ENCODE data around the gene TEX48. TPM values are rescaled to one million over a fixed set of nuclear protein-coding genes. Genes with fewer than 3 reads are reported as not detected.

TEX48 gene
- total and polyA plus RNA-seq, 2 experiments from 2014 or later, result not detected

DNA sequence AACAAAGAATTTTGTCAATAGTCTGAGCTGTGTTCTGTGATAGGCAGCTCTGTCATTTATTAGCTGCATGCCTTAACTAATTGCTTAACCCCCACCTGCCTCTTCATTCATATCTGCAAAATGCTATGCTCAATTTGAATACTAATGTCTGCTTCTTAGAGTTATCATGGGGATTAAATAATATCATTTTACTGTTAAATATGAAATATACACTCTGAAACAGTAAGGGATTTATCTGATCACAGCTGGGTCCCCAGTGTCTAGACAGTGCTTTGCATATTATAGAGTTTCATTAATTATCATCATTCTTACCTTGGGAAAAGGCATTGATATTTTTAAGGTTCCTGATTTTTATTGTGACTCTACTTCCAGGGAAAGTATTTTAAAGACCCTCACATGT lies 12.0 kb downstream of the TEX48 start:
- TF ChIP-seq, protein P1, sequence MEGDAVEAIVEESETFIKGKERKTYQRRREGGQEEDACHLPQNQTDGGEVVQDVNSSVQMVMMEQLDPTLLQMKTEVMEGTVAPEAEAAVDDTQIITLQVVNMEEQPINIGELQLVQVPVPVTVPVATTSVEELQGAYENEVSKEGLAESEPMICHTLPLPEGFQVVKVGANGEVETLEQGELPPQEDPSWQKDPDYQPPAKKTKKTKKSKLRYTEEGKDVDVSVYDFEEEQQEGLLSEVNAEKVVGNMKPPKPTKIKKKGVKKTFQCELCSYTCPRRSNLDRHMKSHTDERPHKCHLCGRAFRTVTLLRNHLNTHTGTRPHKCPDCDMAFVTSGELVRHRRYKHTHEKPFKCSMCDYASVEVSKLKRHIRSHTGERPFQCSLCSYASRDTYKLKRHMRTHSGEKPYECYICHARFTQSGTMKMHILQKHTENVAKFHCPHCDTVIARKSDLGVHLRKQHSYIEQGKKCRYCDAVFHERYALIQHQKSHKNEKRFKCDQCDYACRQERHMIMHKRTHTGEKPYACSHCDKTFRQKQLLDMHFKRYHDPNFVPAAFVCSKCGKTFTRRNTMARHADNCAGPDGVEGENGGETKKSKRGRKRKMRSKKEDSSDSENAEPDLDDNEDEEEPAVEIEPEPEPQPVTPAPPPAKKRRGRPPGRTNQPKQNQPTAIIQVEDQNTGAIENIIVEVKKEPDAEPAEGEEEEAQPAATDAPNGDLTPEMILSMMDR (IDR thresholded peaks at IDR 0.05; ENCODE audit: low read depth, low read length), result no peak
- Histone ChIP-seq H3K27ac (no peak overlapping the region), H3K36me3 (no peaks in the 10 kb centered on the region), H3K9me3 (ENCODE audit: low read depth) (no peaks in the 10 kb centered on the region), H3K27me3 (no peaks in the 10 kb centered on the region), H3K4me3 (no peak overlapping the region), H3K4me1 (ENCODE audit: low read depth) (no peaks in the 10 kb centered on the region)
- DNase-seq (ENCODE audit: low read depth in 1 of 2, low spot score in 1 of 2), result no peak

DNA sequence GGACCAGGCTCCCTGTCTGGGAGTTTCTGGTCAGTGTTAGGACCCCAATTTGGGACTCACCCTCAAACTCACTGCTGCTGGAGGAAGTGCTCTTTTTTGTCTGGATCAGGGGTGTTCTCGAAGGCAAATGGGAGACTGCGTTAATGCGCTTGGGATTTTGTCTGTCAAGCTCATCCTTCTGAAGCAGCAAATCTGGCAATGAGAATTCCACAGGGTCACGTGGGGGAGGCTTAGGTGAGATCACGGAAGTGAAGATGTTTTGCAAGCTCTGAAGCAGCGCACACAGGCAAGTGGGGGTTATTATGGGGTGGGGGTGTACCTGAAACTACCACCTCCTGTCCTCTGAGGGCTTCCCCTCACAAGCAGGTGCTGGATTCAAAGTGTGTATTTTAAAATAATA lies 13.8 kb downstream of the TEX48 start:
- H3K36me3 ChIP-seq, result no peaks in the 10 kb centered on the region
- H3K9me3 ChIP-seq (ENCODE audit: low read depth), result no peaks in the 10 kb centered on the region
- no peaks in the 10 kb centered on the region for H3K27me3 ChIP-seq
- no peaks in the 10 kb centered on the region for H3K4me1 ChIP-seq (ENCODE audit: low read depth)
- no peak for DNase-seq (ENCODE audit: low read depth in 1 of 2, low spot score in 1 of 2)
- TF ChIP-seq, protein P1 (IDR thresholded peaks at IDR 0.05; ENCODE audit: low read depth, low read length), result no peak
- H3K27ac ChIP-seq, result no peak overlapping the region
- no peak overlapping the region for H3K4me3 ChIP-seq

DNA sequence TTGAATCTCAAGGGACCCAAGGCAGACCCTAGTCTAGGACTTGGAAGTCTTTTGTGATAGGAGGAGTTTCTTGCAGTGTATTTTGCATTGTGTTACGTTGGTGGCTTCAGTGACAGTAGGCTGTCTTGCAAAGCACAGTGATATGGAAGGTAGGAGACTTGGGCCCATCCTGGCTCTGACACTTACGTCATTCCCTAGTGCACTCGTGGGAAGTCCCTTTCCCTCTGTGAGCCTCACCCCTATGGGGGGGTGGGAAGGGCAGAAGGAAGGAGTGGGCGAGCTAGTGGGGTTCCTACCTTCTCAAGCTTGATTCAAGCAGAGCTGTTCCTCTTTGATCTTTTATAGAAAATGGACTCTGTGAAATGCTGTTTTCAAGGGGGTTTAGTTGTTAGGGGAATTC lies 15.1 kb downstream of the TEX48 start:
- Histone ChIP-seq H3K36me3 (no peaks in the 10 kb centered on the region), H3K4me3 (no peak overlapping the region), H3K27me3 (peaks cover 2% of the 10 kb centered on the region), H3K27ac (no peak overlapping the region), H3K9me3 (ENCODE audit: low read depth) (no peaks in the 10 kb centered on the region), H3K4me1 (ENCODE audit: low read depth) (no peaks in the 10 kb centered on the region)
- no peak for DNase-seq (ENCODE audit: low read depth in 1 of 2, low spot score in 1 of 2)
- TF ChIP-seq, protein P1 (IDR thresholded peaks at IDR 0.05; ENCODE audit: low read depth, low read length), result no peak

DNA sequence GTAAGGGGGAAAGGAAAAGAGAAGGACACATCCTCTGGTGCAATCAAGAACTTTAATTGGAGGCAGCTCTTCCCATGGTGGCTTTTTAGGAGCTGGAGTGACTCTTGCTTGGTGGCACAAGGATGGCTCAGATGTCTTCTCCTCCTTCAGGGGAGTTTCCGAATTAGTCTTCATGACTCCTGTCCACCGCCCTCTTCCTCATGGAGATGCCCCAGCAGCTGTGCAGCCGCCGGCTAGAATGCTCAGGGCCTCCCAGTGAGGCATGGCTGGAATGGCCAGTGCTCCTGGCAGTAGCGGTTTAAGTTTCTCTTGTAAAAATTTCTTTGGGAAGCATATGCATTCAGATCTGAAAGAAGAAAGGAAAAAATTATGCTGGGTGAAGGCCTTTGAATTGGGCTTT lies 15.6 kb downstream of the TEX48 start:
- Histone ChIP-seq H3K9me3 (ENCODE audit: low read depth) (no peaks in the 10 kb centered on the region), H3K27ac (no peak overlapping the region), H3K4me3 (no peak overlapping the region), H3K27me3 (peaks cover 6% of the 10 kb centered on the region), H3K4me1 (ENCODE audit: low read depth) (no peaks in the 10 kb centered on the region), H3K36me3 (no peaks in the 10 kb centered on the region)
- no peak for DNase-seq (ENCODE audit: low read depth in 1 of 2, low spot score in 1 of 2)
- TF ChIP-seq, protein P1 (IDR thresholded peaks at IDR 0.05; ENCODE audit: low read depth, low read length), result no peak

DNA sequence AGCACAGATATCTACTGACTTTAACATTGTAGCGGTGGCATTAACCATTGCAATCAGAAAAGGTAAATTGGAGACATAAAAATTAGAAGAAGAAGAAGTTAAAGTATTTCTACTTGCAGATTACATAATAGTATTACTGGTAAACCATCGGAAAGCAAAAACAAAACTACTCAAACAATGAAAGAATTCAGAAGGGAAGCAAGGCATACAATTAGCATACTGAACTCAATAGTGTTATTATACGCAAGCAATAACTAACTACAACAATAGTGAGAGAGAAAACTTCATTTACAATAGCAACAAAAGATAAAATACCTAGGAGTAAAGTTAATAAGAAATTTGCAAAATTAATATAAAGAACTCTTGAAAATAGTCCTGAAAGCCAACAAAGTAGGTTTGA lies 17.8 kb downstream of the TEX48 start:
- TF ChIP-seq, protein P1 (IDR thresholded peaks at IDR 0.05; ENCODE audit: low read depth, low read length), result no peak
- no peaks in the 10 kb centered on the region for H3K9me3 ChIP-seq (ENCODE audit: low read depth)
- no peak for DNase-seq (ENCODE audit: low read depth in 1 of 2, low spot score in 1 of 2)
- no peaks in the 10 kb centered on the region for H3K36me3 ChIP-seq
- H3K27me3 ChIP-seq, result peaks cover 12% of the 10 kb centered on the region
- H3K4me3 ChIP-seq, result no peak overlapping the region
- H3K27ac ChIP-seq, result no peak overlapping the region
- no peaks in the 10 kb centered on the region for H3K4me1 ChIP-seq (ENCODE audit: low read depth)

All from cardiac muscle cell (in vitro differentiated cells and primary cell).